HG02938 (cell line): Measurements from ENCODE around the gene IBA57.
"Not testable (repeated sequence)": the region's sequence is repeated elsewhere in the genome, so short reads cannot be mapped to it uniquely, and the experiment has no call there.

Source experiments
- ATAC-seq: cut with Tn5 transposase; IDR thresholded peaks from one replicate; pipeline ENCODE4 v1.9.1; 2021; ENCODE audit warnings: mild to moderate bottlenecking, moderate library complexity; ENCODE audit not compliant: unreplicated experiment

The IBA57 gene

DNA sequence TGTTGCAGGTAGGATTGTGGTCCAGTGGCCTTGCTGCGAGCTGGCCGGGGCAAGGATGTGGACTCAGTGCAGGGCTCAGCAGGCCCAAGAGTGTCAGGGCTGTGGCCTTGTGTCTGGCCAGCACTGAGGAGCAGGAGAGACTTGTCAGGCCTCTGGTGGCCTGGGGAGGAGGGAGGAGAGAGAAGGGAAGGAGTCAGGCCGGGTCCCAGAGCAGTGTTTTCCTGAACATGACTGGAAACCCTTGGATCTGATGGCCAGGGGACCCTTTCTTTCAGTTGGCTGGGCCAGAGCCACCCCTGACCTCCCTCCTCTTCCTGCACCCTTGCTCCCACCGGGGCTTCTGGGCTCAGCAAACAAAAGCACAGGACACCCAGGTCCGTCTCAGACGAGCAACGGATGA, 5.1 kb downstream of the IBA57 start:
- no peak for ATAC-seq

DNA sequence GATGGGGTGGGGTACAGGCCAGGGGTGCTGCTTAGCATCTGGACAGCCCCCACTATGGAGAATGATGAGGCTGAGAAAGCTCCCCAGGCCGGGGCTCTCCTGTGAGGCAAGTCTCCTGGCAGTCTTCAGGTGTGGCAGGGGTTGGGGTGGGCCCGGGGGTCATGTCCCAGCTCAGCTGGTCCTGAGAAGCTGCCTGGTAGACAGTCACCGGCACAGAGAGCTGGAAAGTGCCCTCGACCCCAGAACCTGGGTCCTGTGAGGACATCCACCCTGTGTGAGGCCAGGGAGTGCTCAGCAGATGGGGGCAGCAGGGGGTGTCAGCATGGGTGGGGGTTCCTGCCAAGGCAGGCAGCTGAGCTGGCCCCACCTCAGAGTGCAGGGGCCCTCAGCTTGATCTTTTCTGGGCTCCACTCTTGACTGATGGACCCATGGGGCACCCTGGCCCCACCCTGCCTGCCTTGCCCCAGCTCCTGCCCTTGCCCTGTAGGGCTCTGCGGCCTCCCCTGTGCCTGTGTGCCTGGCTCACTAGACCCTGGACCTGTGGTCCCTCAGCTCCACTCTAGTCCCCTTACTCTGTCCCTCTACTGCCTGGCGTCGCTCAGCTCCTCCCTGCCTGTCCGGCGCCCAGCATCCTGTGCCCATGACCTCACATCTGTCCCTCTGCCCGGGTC, 5.8 kb downstream of the IBA57 start:
- ATAC-seq: no peak

DNA sequence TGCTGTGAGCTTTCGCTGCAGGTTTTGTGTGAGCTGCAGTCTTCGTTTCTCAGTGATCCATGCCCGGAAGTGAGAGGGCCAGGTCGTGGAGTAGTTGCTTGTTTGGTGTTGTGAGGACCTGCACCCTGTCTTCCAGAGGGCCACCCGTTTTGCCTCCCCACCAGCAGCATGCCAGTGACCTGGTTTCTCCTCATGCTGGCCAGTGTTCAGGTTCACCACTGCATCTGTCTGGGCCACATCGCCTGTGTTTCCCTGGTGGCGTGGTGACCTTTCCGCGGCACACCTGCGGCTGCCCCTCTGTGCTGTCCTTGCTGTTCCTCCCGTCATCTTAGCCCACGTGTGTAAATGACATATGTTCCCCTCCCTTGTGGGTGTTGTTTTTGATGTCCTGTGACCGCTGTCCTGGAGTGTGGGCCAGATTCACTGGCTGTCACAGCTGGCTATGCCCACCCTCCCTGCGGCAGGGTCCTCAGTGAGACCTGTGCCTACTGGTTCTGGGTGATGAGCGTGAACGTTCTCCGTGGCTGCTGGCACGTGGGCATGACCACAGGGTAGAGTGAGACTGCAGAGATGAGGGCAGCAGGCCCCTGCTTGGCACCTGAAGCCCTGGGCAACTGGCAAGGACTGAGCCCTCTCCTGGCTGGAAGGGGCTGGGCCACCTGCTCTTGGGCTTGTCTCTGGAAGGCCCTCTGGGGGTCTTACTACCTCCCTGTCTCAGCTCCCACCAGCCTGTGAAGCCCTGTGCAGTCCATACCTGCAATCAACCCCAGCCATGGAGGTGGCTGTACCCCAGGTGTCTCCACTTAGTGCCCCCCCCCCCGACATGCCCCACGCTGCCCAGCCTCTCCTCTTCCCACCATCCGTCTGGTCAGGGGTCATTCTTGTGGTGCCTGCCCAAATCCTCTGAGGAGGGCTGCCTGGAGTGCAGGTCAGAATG, 7.3 kb downstream of the IBA57 start:
- ATAC-seq: no peak

DNA sequence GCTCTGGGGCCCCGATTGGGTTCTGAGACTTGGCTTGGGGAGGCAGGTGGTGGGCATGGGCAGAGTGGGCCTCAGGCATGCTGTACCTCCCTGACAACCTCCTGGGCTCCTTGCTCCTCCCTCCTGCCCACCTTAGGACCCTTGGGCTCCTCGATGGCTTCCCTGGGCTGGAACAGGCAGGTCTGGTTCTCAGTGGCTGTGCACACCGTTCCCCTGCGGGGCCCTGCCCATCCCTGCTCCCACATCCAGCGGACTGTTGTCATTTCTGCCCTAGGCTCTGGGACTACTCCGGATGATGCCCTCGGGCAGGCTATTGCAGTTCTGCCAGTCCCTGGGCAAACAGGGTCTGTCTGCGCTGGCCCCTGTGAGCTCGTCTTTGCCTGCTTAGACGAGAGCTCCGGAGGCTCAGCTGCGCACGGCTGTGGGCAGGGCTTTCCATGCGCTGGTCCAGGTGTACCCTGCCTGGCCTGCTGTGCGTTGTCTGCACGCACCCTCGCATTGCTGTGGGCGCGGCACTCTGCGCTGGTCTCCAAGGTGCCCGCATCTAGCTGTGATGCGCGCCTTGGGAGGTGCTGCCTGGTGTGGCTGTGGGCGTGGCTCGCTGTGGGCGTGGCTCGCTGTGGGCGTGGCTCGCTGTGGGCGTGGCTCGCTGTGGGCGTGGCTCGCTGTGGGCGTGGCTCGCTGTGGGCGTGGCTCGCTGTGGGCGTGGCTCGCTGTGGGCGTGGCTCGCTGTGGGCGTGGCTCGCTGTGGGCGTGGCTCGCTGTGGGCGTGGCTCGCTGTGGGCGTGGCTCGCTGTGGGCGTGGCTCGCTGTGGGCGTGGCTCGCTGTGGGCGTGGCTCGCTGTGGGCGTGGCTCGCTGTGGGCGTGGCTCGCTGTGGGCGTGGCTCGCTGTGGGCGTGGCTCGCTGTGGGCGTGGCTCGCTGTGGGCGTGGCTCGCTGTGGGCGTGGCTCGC, 8.2 kb downstream of the IBA57 start:
- ATAC-seq: not testable (repeated sequence)

DNA sequence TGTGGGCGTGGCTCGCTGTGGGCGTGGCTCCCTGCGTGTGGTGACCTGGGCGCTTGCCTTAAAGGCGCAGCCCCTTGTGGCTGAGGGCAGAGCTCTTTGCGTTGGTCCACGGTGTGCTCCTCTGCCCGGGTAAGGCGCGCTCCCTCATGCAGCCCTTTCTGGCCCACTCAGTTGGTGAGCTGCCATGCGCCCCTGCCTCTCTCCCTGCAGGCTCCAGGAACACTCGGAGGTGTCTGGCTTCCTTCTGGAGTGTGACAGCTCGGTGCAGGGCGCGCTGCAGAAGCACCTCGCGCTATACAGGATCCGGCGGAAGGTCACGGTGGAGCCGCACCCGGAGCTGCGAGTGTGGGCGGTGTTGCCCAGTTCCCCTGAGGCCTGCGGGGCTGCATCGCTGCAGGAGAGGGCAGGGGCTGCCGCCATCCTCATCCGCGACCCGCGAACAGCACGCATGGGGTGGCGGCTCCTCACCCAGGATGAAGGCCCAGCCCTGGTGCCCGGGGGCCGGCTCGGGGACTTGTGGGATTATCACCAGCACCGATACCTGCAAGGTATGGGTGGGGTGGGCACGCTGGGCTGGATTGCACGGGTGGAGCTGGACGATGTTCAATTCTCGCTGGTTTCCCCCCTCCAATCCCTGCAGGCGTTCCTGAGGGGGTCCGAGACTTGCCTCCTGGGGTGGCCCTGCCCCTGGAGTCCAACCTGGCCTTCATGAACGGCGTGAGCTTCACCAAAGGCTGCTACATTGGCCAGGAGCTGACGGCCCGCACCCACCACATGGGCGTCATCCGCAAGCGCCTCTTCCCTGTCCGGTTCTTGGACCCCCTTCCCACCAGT, 9.1 kb downstream of the IBA57 start:
- no peak for ATAC-seq

DNA sequence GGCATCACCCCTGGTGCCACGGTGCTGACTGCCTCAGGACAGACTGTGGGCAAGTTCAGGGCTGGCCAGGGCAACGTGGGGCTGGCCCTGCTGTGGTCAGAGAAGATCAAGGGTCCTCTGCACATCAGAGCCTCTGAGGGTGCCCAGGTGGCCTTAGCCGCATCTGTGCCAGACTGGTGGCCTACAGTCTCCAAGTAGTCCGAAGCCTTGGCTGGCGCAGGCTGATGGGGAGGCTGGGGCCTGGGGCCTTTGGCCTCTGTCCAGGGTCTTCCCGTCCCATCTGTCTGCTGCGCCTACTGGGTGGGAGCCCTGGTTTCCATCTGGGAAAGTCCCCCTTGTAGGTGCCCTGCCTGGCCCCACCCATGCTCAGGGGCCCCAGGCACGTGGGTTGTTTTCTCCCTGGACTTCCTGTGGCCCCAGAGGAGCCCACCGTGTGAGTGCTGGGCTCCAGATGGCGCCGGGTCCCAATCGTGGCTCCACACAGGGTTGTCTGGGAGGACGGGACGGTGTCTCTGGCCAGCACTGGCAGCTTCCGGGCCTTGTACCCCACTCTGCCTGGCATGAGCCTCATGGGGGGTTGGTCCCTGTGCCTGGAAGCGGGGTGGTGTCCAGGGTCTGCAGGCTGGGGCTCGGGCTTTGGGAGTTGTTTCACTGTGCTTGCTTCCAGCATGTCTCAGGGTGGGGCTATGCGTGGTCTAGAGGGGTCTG, 9.9 kb downstream of the IBA57 start:
- ATAC-seq: no peak

DNA sequence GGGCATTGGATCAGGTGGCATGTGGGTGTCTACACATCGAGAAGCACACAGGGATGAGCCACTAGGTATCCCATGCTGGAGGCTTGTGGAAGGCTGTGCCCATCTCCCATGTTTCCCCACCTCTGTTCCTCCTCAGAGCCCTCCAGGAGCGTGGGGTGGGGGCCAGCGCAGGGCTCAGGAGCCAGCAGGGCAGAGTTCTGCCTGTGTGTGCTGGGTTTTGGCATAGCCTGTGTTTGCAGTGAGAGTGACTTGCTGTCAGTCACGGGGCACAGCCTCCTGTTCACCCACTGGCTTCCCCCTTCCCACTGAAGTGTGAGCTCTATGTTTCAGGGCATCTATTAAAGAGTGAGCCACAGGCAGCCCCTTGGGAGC, 10.4 kb downstream of the IBA57 start:
- no peak for ATAC-seq

DNA sequence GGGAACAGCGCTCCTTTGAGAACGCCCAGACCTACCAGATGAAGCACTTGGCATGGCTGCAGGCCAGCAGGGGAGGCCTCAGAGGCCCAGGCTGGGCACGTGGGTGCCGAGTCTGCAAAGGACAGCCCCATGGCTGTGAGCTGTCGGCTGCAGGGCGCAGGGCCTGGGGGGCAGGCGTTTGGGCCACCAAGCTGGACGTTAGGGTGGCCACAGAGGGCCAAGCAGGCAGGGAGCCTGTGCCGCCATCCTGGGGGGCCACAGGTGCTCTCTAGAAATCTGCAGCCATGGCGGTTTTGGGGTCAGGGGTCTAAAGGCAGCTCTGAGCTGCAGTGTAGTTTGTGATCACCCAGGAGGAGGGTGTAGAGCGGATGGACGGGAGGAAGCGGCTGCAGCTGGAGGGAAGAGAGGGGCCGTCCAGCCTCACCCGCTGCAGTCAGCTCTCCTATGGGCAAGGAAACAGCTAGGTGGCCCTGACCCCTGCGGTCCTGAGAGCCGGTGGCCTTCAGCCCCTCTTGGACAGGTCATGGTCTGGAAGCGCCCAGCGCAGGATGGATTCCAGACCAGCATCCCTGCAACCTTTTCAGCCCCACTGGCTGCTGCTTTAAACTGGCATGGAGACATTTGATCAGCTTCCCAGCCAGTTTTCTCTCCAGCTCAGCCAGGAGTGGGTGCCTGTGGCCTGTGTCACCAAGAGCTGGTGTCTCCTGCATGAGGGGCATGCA, 11.0 kb downstream of the IBA57 start:
- no peak for ATAC-seq

DNA sequence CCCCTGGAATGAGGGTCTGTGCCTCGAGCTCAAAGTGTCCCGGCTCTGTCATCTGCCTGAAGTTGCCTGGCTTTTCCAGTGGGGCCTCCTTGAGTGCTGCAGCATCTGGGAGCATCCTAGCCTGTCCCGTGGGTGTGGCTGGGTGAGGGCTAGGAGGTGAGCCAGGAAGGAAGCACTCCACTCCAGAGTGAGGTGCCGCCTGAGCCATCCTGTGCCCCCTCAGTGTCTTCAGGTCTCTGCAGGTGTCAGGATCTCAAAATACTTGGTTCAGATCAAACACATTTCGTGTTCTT, 11.5 kb downstream of the IBA57 start:
- ATAC-seq: no peak

DNA sequence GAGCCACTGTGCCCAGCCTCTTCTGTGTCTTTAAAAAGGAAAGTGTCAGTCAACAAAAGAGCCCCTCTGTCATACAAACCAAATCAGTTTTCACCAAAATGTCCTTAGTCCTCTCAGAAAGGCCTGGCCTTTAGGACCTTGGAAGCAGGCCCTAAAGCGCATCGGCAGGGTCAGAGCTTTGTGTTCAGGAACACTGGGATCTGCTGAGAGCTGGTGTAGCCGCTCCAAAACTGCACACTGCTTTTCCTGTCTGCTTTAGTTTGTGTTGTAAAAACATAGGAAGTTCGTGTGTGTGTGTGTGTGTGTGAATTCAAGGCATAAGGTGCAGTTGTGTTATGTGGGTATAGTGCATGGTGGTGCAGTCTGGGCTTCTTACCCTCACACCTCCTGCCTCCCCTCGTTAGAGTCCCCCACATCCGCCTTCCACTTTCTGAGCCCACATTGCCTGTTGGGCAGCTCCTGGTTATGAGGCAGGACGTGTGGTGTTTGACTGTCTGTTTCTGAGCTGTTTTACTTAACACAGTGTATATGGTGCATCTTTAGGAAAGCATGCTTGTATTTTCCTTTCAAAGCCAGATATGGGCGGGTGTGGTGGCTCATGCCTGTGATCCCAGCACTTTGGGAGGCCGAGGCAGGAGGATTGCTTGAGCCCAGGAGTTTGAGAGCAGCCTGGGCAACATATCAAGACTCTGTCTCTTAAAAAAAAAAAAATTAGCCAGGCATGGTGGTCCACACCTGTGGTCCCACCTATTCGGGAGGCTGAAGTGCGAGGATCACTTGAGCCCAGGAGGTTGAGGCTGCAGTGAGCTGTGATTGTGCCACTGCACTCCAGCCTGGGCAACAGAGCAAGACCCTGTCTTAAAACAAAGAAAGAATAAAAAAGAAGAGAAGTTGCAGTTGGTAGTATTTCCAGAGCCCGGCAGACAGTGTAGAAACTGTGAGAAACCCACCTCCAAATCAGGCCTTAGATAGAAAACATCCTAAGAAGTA, 12.4 kb downstream of the IBA57 start:
- ATAC-seq: no peak

DNA sequence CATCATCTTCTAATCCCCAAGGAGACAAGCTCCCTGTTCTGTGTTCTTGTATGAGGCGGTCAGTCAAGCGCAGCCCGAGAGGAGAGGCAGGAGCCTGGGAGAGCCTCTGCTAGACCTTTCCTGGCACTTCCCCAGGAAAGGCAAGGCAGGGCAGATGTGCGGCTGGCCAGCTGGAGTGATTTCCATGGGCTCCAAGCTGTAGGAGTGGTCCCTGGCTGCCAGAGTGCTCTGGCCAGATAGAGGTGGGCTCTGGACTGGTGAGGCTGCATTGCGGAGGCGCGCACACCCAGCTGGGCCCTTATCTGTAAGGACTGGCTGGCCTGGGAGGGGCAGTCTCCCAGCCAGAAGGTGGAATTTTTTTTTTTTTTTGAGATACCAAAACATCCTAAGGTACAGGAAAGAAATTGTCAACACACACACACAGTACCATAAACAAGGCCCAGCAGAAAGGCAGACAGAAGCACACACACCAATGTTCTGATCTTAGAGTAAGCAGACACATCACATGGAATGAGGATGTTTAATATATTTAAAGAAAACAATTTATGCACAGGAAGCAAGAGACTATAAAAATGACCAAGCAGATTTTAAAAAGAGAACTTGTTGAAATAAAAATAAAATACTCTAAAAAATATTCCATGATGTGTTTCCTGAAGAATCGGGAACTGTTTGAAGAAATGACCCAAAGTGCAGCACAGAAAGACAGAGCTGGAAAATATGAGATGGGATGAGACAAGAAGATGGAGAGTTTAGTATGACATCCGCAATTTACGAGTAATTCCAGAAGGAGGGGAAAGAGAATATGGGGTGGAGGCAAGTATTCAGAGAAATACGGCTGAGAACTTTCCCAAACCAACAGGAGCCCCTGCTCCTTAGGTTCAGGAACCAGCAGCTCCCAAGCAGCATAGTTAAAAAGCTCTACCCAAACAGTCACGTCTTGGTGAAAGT, 13.4 kb downstream of the IBA57 start:
- ATAC-seq: no peak

DNA sequence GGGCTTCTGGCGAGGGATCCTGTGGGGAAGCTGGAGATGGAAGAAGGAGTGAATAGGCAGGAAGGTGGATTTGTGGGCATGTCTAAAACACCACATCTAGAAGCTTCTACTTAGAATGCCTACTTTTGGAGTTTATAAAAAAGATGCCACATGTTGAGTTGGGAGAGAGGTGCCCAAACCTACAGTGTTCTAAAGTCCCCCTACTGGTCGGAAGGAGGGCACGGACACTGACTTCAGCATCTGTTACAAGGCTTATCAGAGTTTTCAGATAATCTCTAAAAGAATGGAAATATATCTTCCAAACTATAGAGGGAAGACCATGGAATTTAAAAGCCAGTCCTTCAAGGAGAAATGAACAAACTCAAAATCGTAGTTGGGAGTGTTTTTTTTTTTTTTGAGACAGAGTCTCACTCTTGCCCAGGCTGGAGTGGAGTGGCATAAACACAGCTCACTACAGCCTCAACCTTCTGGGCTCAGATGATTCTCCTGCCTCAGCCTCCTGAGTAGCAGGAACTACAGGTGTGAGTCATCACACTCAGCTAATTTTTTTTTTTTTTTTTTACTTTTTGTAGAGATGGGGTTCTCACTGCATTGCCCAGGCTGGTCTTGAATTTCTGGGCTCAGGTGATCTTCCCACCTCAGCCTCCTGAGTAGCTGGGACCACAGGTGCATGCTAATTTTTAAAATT, 14.8 kb downstream of the IBA57 start:
- ATAC-seq: no peak

DNA sequence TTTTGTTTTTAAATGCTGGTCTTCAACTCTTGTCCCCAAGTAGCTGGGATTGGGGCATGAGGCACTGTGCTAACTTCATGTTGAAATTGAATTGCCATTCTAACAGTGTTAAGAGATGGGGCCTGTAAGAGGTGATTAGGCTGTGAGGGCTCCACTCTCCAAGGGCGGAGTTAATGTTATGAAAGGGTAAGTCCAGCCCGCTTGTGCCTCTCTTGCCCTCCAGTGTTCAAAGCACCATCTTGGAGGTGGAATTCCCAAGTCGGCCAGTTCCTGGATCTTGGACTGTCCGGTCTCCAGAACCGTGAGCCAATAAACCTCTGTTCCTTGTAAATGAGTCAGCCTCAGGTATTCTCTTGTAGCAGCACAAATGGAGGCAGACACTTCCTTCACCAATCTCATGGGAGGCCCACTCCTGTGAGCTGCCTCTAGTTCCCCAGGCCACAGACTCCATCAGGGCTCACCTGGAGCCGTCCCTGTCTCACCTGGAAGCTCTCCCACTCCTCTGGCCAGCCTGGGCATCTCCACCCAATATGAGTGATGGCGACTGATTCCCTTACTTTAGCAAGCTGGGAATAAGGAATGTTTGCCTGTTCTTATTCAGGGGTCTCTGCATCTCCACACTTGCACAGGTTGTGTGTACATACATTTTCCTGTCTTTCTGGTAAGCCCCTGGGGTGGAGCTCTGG, 15.5 kb downstream of the IBA57 start:
- ATAC-seq: no peak

DNA sequence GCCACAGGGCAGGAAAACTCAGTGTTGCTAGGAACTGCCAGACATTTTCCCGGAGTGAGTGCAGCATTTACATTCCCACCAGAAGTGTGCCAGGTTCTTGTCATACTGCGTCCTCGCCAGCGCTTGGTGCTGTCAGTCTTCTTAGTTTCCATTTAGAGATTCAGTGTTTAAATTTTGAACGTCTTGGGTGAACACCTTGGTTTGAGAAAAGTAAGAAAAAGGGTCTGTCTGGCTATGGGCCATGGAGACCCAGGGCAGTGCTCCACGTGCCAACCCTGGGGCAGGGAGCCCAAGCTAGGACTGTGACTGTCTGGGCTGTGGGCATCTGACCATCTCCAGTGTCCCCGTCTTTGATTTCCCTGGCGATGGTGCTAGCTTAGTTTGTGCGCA, 16.0 kb downstream of the IBA57 start:
- no peak for ATAC-seq

DNA sequence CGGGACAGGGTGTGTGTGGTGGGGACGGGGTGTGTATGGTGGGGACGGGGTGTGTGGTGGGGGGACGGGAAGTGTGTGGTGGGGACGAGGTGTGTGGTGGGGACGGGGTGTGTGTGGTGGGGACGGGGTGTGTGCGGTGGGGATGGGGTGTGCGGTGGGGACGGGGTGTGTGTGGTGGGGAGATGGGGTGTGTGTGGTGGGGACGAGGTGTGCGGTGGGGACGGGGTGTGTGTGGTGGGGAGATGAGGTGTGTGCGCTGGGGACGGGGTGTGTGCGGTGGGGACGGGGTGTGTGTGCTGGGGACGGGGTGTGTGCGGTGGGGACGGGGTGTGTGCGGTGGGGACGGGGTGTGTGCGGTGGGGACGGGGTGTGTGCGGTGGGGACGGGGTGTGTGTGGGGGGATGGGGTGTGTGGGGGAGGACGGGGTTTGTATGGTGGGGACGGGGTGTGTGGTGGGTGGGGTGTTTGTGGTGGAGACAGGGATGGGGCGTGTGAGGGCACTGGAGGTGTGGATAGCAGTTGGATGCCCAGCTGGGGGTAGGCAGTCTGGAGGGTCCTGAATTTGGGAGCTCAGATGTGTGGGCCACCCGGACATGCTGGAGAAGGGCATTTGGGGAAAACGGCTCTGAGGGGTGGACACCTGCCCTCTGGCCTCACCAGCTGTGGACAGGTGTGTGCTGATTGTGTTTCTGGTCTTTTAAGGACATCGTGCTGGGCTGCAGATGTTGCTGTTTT, 16.9 kb downstream of the IBA57 start:
- ATAC-seq: no peak
